Left lung (tissue), 8 donors: ENCODE data around the gene SLC12A4. TPM values are rescaled to one million over a fixed set of nuclear protein-coding genes. Genes with fewer than 3 reads are reported as not detected.

Experiments used
- polyA plus RNA-seq, 6 donors: library from polyadenylated mRNA; unstranded; fragments of 120-200 nt; gene quantifications; one replicate each; pipeline ENCODE4 v1.2.1, GENCODE V29; 2013; ENCODE audit not compliant: insufficient read length in 6 of 6
- total RNA-seq, 2 donors: library from RNA; stranded (reverse); fragmentation: NEBNext Ultra II Directional; extraction: Animal tissue kit (Norgen Biotek cat#: 25700); gene quantifications; one replicate each; pipeline ENCODE4 v1.2.1, GENCODE V29; 2021
- donor health status: DM: no; HTN: yes; CAD: no.
- donor health status: DM: no; HTN: no; CAD: no.

The SLC12A4 gene
- total and polyA plus RNA-seq, 8 donors, result 42.6 to 121 (median 52.7) TPM

Other genes with a start within 250 kb of the SLC12A4 start
- 10 to 100 TPM; 13.7 to 18.6 TPM for gene GFOD2, start 249.3 kb downstream of the SLC12A4 start, total RNA-seq
- 10 to 100 TPM; 30.7 to 39.5 (median 33.1) TPM for gene GFOD2, start 249.3 kb downstream of the SLC12A4 start, polyA plus RNA-seq
- gene RANBP10, start 162.1 kb downstream of the SLC12A4 start, total RNA-seq, result 10 to 100 TPM; 16.8 to 18.0 TPM
- 10 to 100 TPM; 32.5 to 45.8 (median 39.5) TPM for gene RANBP10, start 162.1 kb downstream of the SLC12A4 start, polyA plus RNA-seq
- 1 to 10 TPM in 1 of 2 donors, under 1 TPM in 1; 0.52 to 4.4 TPM for gene TSNAXIP1, start 161.7 kb downstream of the SLC12A4 start, total RNA-seq
- gene TSNAXIP1, start 161.7 kb downstream of the SLC12A4 start, polyA plus RNA-seq, result 1 to 10 TPM; 5.2 to 7.1 (median 6.8) TPM
- 10 to 100 TPM; 21.7 to 26.2 TPM for gene THAP11, start 126.3 kb downstream of the SLC12A4 start, total RNA-seq
- 10 to 100 TPM; 24.7 to 30.5 (median 28.2) TPM for gene THAP11, start 126.3 kb downstream of the SLC12A4 start, polyA plus RNA-seq
- 10 to 100 TPM; 91.5 to 92.2 TPM for gene NUTF2, start 121.7 kb downstream of the SLC12A4 start, total RNA-seq
- 100 to 1,000 TPM; 108 to 123 (median 117) TPM for gene NUTF2, start 121.7 kb downstream of the SLC12A4 start, polyA plus RNA-seq
- 10 to 100 TPM; 30.8 to 37.9 TPM for gene CENPT, start 120.9 kb downstream of the SLC12A4 start, total RNA-seq
- 10 to 100 TPM; 47.7 to 62.6 (median 53.4) TPM for gene CENPT, start 120.9 kb downstream of the SLC12A4 start, polyA plus RNA-seq
- 10 to 100 TPM; 47.9 to 48.8 TPM for gene EDC4, start 95.6 kb downstream of the SLC12A4 start, total RNA-seq
- 10 to 100 TPM; 73.3 to 94.4 (median 77.5) TPM for gene EDC4, start 95.6 kb downstream of the SLC12A4 start, polyA plus RNA-seq
- 1 to 10 TPM in 1 of 2 donors, not detected in 1; 1.7 TPM for gene NRN1L, start 83.8 kb downstream of the SLC12A4 start, total RNA-seq
- gene NRN1L, start 83.8 kb downstream of the SLC12A4 start, polyA plus RNA-seq, result 1 to 10 TPM; 1.1 to 2.6 (median 1.9) TPM
- 10 to 100 TPM; 25.4 to 29.6 TPM for gene PSKH1, start 75.4 kb downstream of the SLC12A4 start, total RNA-seq
- gene PSKH1, start 75.4 kb downstream of the SLC12A4 start, polyA plus RNA-seq, result 10 to 100 TPM; 20.8 to 32.1 (median 29.8) TPM
- gene CTRL, start 36.8 kb downstream of the SLC12A4 start, total RNA-seq, result under 1 TPM in 1 of 2 donors, not detected in 1; 0.50 TPM
- gene CTRL, start 36.8 kb downstream of the SLC12A4 start, polyA plus RNA-seq, result 1 to 10 TPM; 3.5 to 7.1 (median 5.3) TPM
- gene PSMB10, start 31.8 kb downstream of the SLC12A4 start, total RNA-seq, result 10 to 100 TPM; 59.7 to 76.8 TPM
- gene PSMB10, start 31.8 kb downstream of the SLC12A4 start, polyA plus RNA-seq, result 10 to 100 TPM; 20.7 to 34.2 (median 28.5) TPM
- gene LCAT, start 24.5 kb downstream of the SLC12A4 start, total RNA-seq, result 10 to 100 TPM; 27.5 to 37.2 TPM
- 10 to 100 TPM; 23.9 to 37.6 (median 31.5) TPM for gene LCAT, start 24.5 kb downstream of the SLC12A4 start, polyA plus RNA-seq
- gene DPEP3, start 11.9 kb upstream of the SLC12A4 start, total RNA-seq, result under 1 TPM in 1 of 2 donors, not detected in 1; 0.60 TPM
- under 1 TPM in 2 of 6 donors, not detected in 4; 0.08 to 0.09 TPM for gene DPEP3, start 11.9 kb upstream of the SLC12A4 start, polyA plus RNA-seq
- gene DPEP2, start 30.8 kb upstream of the SLC12A4 start, total RNA-seq, result 10 to 100 TPM in 1 of 2 donors, 1 to 10 TPM in 1; 7.3 to 12.6 TPM
- 1 to 10 TPM; 2.3 to 3.7 (median 3.2) TPM for gene DPEP2, start 30.8 kb upstream of the SLC12A4 start, polyA plus RNA-seq
- not detected for gene DPEP2NB, start 47.3 kb upstream of the SLC12A4 start, total RNA-seq
- gene DPEP2NB, start 47.3 kb upstream of the SLC12A4 start, polyA plus RNA-seq, result not detected
- 10 to 100 TPM in 1 of 2 donors, 1 to 10 TPM in 1; 6.7 to 10.5 TPM for gene DDX28, start 54.6 kb upstream of the SLC12A4 start, total RNA-seq
- 1 to 10 TPM; 5.1 to 7.4 (median 6.8) TPM for gene DDX28, start 54.6 kb upstream of the SLC12A4 start, polyA plus RNA-seq
- 10 to 100 TPM; 16.2 to 22.4 TPM for gene DUS2, start 54.6 kb upstream of the SLC12A4 start, total RNA-seq
- gene DUS2, start 54.6 kb upstream of the SLC12A4 start, polyA plus RNA-seq, result 10 to 100 TPM; 13.9 to 19.2 (median 16.4) TPM
- gene NFATC3, start 116.7 kb upstream of the SLC12A4 start, total RNA-seq, result 10 to 100 TPM; 58.5 to 65.8 TPM
- gene NFATC3, start 116.7 kb upstream of the SLC12A4 start, polyA plus RNA-seq, result 10 to 100 TPM; 34.6 to 42.9 (median 38.4) TPM